ENCODE measurements around the gene TSPO2.

TSPO2 gene

DNA sequence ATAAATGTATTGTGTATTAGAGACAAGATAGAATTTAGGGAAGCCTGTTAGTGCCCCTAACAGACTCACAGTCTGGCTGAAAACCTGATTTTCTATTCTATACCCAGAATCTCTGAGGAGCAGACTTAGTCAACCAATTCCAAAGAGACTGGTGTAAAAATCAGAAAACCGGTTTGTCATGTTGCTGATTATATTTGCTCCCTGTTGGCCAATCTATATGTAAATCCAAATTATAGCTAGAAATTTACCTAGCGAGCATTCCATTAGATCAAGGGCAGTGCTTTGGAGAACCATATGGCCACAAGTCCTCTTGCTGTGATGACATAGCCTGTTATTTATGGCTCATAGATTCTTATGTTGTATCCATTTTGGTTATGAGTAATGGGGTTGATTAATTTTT lies 35.3 kb downstream of the TSPO2 start:
- no peak for DNase-seq

DNA sequence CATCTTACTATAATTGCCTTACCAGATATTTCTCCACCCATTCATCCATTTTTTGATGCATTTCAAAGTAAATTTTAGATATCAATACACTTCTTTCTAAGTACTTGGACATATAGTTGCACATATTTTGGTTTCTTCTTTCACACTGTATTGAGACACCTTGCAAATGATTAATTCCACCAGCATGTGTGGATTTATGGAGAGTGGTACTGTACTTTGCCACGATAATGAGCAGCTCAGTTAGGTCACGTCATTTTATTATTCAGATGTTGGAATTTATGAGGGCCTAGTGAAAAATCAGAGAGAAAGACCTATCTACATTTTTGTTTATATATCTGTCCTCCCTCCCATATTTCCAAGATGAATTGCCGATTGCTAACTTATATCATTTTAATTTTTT lies 35.8 kb downstream of the TSPO2 start:
- DNase-seq: no peak

DNA sequence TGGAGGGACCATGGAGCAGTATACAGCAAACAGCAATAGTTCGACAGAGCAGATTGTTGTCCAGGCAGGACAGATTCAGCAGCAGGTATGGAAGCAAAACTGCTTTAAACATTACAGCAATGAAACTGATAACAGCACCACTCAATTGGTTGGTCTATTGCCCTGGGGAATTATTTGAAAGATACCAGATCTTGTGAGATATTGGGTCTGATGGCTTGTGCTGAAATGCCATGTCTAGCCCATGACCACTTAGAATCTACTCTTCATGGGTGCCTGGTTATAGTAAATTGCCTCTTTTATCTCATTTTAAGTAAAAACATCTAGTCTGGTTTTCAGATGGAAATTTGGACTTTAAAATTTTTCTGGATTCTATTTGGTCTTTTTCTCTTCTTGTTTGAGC lies 36.8 kb downstream of the TSPO2 start:
- no peak for DNase-seq

DNA sequence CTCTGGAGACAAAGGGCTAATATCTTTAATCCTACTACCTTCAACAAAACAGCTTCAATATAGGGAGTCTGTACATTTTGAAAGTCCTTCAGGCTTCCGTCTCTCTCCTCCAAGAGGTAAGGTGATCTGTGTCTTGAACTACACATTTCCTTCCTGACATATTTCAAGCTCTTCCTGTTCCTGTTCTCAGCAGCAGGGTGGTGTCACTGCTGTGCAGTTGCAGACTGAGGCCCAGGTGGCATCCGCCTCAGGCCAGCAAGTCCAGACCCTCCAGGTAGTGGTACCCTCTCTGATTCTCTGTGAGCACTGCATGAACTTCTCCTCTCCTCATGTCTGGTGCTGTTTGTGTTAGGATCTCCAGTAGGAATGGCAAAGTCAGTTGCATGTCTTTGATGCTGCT lies 38.4 kb downstream of the TSPO2 start:
- no peak for DNase-seq

DNA sequence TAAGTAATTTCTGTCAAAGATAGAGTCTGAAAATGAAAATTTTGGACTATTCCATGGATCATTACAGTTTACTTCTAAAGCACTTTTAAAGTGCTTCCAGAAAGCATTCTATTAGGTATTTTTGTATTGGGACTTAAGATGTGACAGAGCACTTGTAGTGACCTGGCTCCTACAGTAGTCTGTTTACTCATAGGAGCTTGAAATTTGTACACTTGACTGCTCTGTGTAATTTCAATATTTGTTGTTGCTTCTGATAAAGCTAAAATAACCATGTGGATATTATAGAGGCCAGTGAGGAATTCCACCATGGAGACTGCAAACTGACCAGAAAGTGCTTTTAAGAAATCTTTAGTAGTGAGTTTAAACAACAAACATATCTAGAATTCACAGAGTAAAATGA lies 40.8 kb downstream of the TSPO2 start:
- no peak for DNase-seq

DNA sequence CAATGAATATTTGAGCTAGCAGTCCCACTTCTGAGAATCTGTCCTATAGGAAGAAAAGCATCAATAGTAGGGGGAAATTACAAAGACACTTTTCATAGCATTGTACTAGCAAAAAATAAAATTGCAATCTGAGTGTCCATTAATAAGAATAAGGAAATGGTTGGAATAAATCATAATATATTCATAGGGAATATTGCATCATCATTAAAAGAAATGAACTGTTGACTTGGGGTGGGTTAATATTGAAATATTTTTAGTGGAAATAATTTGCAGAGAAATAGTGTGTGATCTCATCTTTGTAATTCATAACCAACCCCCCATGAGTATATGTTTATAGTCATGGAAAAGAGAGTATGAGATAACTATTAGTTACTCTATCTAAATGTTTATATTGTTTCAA lies 42.9 kb downstream of the TSPO2 start:
- DNase-seq: no peak

DNA sequence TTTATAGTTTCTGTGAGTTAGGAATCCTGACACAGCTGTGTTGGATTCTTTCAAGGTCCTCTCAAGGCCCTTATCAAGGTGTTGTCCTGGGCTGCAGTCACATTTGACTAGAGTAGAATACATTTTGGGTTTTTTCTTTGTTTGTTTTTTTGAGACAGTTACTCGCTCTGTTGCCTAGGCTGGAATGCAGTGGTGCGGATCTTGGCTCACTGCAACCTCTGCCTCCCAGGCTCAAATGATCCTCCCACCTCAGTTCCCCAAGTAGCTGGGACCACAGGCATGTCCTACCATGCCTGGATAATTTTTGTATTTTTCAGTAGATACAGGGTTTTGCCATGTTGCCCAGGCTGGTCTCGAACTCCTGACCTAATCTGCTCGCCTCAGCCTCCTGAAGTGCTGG lies 46.2 kb downstream of the TSPO2 start:
- no peak for DNase-seq

DNA sequence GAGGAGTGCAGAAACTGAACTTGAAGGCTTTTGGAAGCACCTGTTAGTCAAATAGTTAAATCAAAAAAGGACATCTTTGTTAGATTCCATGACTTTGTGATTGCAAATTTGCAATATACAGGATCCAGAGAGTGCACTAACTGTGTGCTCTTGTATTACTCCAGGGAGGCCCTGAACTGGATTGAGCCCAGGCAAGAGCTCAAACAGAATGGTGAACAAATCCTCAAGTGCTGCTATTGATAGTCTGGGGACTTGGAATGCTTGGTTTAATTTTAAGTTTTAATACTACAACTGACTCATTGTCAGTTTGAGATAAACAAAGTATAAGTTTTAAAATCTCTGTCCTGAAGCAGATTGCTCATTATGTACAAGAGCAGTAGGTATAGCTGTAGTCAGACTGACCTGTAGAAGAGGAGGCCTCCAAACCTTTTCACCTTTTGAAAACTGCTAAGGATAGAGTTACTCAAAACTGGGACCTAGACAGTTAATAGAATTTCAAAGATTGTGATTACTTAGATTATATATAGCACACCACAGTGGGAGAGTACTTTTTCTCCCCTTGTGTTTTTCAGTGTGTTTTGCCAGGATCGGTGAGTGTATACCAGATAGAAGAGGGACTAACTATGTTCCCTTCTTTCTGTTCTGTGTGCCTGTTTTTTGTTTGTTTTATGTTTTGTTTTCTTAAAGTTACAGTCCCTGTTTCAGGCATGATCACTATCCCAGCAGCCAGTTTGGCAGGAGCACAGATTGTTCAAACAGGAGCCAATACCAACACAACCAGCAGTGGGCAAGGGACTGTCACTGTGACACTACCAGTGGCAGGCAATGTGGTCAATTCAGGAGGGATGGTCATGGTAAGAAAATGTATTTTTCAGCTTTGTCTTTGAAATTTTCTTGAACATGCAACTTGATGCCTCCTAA lies 48.8 kb downstream of the TSPO2 start:
- DNase-seq: no peak

DNA sequence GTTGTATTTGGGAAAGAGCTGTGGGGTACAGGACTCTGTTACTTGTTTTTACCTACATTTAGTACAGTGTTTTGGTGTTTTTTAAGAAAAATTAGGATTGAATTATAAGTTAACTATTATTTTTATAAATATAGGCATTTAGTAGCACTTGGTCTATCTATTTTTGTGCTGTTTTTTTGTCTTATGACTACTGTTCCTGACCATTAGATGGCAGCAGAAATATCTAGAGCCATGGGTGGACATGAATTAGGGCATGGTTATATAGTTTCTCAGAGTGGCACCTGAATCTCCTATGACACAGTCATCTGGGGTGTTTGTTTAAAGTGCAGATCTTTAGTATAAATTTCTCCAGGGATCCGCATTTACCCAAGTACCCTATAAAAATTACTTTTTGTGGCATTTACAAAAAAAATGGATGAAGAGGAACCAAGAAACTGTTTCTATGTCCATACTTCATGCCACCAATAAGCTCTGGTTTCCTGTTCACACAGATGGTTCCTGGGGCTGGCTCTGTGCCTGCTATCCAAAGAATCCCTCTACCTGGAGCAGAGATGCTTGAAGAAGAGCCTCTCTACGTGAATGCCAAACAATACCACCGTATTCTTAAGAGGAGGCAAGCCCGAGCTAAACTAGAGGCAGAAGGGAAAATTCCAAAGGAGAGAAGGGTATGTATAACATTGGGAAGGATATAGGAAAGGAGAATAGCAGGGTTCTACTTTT lies 50.3 kb downstream of the TSPO2 start:
- DNase-seq: no peak

DNA sequence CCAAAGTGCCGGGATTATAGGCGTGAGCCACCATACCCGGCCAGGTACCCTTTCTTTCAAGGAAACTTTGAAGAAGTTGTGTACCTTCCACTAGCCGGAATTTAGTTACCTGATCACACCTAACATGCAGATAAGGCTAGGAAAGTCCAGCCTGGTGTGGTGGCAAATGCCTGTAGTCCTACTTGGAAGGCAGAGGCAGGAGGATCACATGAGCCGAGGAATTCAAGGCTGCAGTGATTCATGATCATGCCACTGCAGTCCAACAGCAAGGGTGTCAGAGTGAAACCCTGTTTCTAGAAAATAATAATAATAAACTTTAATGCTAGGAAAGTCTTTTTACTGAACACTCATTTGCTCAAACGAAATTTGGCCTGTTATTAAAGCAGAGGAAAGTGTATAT lies 51.5 kb downstream of the TSPO2 start:
- no peak for DNase-seq
